IPS-11a (cell line): ENCODE measurements around the gene ZACN.

Experiments
- H3K4me3 ChIP-seq: one replicate; pipeline ENCODE4 v1.5.1; 2013; ENCODE audit warnings: low read depth, low read length, control low read depth

ZACN gene

DNA sequence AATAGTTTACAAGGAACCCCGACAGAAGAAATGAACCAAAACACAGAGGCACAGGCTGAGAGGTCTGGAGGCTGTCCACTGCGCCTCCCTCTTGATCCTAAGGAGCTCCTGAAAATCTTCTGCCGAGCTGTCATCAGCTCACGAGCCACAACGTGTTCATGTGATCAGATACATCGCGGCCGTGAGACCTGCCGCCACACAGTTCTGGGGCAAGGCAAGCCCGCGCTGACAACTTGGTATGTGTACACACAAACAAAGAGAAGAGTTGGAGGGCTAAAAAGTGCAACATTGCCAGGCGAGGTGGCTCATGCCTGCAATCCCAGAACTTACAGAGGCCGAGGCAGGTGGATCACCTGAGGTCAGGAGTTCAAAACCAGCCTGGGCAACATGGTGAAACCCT lies 17.0 kb downstream of the ZACN start:
- H3K4me3 ChIP-seq = no peak overlapping the region

DNA sequence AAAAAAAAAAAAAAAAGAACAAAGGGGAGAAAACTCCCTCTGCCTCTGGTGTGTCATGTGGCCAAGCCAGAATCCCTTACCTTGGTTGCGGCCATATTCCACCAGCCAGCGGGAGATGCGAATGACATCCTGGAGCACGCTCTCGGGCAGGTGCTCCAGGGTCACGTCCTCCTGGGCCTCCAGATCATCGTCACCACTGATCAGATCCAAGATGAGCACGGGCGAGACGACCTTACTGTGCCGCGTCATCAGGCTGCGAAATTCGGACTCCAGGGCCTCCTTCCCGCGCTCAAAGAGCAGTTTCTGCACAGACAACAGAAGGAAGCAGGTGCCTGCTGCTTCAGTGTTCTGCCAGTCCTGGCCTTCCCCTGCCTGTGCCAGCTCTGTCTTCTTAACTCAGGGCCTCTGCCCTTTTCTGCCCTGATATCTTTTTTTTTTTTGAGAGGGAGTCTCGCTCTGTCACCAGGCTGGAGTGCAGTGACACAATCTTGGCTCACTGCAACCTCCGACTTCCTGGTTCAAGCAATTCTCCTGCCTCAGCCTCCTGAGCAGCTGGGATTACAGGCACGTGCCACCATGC lies 18.8 kb downstream of the ZACN start:
- no peak overlapping the region for H3K4me3 ChIP-seq

DNA sequence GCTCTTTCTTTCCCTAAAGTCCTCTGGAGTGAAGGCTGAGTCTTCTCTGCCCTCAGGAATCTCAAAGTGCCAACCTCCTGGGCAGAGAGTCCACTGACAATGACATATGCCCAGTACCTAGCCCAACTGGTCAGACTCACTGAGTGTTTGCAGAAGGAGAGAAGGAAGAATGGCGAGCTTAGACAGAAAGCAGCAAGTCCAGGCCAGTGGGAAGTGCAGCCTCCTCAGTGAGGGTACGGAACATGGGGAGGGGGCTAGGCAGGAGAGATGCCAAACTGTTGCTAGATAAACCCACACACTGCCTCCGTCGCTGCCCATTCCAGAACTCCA lies 23.9 kb downstream of the ZACN start:
- H3K4me3 ChIP-seq = peak overlapping the region; percentile 91

DNA sequence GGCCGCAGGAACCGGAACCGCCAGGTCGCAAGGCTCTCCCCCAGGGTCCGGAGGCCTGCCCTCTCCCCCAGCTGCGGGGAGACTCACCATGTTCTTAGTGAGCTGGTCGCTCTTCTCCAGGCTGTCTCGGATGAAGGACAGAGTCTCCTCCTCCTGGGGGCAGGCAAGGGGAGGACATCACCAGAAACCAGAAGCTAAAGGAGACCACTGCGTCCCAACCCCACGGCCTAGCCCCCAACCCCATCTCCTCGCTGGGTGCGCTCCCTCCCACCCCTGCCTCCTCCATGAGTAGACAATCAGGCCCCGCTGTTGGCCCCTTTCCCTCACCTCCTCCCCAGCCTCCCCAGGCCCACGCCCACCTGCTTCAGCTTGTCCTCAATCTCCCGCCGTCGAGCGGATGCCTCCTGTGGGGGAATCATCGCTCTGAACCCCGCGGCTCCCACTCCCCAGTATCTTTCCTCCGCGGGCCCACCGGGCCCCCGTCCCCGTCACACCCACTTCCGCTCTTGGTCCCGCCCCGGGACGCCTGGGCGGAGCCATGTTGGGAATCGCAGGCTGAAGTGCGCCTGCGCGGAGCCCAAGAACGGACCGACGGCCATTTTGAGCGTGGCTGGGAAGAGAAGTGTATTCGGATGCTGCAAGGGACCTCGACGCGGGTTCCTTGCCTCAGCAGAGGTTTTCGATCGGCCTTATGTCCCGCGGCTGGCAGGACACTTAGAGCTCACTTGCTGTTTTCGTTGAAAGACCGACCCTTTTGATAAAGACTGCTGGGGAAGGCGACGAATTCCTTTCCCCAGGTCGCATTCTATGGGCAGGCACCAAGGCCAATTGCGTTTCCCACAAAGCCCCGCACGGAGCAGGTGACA lies 24.5 kb downstream of the ZACN start, which contains the start of gene EXOC7:
Gene EXOC7 (minus strand): TSS at position 514 of the 866 bp plus-strand sequence. CDS start 95 bp downstream, at position 419.
- H3K4me3 ChIP-seq = peak within 1 kb of the TSS; percentile 91

DNA sequence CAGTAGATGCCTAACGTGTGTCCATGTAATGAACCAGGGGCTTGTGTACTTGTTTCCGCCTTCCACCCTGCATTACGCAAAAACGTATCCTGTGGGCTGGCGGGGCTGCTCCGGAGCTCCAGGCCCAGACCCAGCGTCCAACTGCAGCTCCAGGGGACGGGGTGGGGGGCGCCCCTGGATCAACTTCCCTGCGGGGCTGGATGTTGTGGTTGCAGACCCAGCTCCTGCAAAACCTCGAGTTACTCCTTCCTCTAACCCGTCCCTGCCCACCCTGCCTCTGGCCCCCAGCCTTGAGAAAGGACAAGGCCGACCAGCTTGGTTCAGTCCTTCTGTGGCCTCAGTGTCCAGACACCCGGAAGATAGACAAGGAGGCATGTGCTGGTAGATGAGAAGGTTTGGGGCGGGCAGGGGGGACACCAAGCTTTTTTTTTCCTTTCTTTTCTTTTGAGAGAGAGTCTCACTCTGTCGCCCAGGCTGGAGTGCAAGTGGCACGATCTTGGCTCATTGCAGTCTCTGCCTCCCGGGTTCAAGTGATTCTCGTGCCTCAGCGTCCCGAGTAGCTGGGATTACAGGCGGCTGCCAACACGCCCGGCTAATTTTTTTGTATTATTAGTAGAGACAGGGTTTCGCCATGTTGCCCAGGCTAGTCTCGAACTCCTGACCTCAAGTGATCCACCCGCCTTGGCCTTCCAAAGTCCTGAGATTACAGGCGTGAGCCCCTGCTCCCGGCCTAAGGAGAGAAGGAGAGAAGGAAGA lies 25.3 kb downstream of the ZACN start:
- peak overlapping the region; percentile 91 for H3K4me3 ChIP-seq

DNA sequence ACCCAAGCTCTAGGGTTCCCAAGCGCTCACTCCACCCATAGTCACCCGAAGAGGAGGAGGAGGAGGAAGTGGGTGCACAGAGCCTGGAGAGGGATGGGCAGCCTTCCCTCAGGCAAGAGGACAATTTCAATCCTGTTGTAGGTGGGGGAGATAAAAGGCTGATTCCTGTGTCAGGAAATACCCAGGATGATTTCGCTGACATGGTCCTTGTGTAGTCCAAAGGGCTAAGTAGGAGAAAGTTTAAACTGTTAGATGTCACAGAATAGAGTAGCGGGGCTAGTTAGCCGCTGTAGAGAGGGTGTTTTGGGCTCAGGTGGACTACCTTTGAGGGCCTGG lies 25.9 kb downstream of the ZACN start:
- H3K4me3 ChIP-seq = no peak overlapping the region

DNA sequence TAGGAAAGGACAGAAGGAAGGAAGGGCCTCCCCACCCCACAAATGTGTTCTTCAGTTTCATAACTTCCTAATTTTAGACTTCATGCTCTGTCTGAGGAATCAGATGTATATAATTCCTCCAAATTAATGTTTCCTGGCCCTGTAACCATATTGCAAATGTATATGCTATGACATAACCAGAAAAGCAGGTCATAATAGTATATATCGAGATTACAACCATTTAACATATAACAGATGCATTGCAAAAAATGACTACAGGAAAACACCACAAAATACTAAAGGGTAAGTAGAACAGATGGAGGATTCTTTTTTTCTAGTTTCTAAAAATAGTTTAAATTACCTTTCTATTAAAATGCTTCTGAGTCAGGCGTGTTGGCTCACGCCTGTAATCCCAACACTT lies 27.7 kb downstream of the ZACN start:
- no peak overlapping the region for H3K4me3 ChIP-seq

DNA sequence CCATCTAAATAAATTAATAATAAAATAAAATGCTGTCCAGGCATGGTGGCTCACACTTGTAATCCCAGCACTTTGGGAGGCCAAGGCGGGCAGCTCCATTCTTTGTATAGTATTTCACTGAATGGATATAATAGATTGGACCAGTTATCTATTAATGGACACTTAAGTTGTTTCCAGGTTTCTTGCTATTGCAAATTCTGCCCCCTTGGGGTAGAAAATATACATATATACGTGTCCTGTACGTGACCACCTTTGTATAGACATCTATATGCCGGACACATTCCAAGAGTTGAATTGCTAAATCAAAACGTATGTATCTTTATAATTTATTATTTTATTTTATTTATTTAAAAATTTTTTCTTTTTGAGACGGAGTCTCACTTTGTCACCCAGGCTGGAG lies 28.5 kb downstream of the ZACN start:
- no peak overlapping the region for H3K4me3 ChIP-seq

DNA sequence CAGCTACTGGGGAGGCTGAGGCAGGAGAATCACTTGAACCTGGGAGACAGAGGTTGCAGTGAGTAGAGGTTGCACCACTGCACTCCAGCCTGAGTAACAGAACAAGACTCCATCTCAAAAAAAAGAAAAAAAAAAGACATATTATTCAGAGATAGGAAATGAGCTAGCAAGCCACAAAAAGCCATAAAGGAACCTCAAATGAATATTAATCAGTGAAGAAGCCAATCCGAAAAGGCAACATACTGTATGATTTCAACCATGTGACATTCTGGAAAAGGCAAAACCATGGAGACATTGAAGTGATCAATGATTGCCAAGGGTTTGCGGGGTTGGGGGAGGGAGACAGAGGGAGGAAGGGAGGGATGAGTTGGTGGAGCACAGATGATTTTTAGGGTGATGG lies 33.0 kb downstream of the ZACN start:
- no peak overlapping the region for H3K4me3 ChIP-seq

DNA sequence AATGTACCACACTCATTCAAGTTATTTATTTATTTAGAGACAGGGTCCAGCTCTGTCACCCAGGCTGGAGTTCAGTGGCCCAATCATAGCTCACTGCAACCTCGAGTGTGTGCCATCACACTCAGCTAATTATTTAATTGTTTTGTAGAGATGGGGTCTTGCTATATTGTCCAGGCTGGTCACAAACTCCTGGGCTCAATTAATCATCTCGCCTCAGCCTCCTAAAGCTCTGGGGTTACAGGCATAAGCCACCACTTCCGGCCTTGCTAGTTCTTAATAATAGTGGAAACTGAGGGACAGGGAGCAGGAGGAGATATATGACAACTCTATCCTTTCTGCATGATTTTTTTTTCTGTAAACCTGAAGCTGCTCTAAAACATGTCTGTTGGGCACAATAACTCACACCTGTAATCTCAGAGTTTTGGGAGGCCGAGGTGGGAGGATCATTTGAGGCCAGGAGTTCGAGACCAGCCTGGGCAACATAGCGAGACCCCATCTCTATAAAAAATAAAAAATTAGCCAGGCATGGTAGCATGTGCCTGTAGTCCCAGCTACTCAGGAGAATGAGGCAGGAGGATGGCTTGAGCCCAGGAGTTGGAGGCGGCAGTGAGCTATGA lies 36.3 kb downstream of the ZACN start:
- H3K4me3 ChIP-seq = no peak overlapping the region

DNA sequence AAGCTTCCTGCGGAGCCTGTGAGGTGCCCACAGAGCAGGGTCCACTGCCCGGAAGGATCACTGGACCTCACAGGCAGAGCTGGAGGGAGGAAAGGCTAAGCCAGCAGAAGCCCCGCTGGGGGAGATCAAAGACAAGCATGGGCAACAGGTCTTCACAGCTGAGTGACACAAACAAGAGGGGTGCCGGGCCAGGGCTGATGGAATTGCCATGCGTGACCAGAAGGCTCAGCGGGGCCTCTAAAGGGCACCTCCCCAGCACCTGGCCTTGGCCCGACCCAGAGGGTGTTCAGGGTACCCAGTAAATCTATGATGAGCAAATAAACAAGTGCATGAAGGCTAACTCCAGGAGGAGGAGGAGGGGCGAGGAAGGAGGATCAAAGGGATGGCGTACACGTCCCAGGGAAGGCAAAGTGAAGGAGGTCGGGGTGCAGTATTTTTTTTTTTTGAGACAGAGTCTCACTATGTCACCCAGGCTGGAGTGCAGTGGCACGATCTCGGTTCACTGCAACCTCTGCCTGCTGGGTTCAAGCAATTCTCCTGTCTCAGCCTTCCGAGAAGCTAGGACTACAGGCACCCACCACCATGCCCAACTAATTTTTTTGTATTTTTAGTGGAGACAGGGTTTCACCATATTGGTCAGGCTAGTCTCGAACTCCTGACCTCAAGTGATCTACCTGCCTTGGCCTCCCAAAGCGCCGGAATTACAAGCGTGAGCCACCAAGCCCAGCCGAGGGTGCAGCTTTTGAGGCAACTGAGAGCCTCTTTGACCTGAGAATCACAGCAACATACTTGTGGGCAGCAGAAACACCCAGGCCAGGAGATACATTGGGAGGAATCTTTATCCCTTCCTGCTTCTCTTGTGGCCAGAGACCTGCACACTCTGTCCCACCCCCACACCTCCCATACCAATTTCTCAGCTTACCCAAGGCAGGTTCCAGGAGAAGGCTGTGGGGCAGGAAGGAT lies 40.7 kb downstream of the ZACN start:
- no peak overlapping the region for H3K4me3 ChIP-seq

DNA sequence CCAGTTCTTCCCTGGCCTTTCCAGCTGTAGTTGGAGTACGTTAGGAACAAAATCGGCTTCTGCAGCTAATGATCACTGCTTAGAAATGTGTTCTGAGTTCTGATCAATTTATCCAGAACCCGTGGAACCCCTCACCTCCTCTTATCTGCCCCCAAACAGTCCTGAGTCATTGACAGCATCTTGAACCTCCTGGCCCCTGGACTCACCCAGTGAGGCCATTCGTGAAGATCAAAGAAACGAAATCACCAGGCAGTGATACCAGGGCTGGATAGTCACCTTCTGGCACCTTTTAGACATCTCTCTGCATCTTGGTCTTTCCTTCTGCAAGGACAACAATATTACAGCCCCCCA lies 41.7 kb downstream of the ZACN start:
- H3K4me3 ChIP-seq = no peak overlapping the region

DNA sequence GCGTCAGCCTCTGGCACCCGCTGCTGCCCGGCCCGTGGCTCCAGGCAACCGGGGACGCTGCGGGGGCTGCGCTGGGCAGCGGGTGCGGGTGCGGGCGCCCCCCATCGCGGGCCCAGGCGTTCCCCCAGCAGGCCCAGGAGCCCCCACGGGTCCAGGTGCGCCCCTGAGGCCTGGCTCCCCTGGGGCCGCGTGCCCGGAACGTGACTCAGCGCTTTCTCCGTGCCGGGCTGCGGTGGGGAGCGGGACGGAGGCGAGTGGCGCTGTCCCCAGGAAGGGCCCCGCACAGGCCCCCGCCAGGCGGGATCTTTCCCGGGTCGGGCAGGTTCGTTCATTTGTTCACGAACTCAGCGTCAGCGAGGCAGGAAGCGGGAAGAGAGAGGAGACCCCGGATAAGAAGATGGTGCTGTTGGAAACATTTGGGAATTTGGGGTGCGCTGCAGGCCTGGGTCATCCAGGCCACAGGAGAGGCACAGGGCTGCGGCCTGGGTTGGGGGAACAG lies 43.0 kb downstream of the ZACN start:
- H3K4me3 ChIP-seq = no peak overlapping the region

DNA sequence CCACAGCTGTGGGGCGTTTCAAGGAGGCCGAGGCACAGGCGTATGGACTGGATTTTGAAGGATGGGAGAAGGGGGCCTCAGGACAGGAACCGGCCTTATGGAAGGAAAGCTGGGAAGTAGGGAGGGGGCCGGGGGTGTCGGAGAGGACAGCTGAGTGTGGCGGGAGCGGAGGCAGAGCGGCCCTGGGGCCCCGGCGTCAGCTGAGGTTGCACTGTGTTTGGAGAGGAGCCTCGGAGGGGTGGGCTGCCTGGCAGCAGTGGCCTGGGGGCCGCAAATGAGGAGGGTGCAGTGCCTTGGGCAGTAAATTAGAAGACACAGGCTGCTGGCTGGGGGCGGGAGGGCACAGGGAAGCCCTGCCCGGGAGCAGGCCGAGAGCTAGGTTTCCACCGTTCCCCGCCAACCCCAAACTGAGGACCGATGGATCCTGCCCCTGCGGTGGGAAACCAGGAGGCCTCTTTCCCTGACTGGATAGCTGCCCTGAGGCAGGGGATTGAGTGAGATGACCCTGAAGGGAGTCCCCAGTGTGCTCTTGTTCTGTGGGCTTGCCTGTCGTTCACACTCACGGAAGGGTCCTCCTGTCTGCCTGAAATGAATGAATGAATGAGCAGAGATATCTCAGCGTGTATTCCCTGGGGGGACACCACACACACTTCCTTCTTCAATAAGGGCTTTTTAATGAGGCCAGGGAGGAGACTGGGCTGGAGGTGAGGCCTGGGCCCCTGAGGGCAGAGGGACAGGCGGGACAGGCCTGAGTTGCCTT lies 43.6 kb downstream of the ZACN start:
- H3K4me3 ChIP-seq = no peak overlapping the region

DNA sequence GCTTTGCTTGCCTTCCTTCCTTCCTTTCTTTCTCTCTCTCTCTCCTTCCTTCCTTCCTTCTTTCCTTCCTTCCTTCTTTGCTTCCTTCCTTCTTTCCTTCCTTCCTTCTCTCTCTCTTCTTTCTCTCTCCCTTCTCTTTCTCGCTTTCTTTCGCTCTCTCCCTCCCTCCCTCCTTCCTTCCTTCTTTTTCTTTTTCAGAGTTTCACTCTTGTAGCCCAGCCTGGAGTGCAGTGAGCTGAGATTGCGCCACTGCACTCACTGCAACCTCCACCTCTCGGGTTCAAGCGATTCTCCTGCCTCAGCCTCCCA lies 44.2 kb downstream of the ZACN start:
- H3K4me3 ChIP-seq = no peak overlapping the region

DNA sequence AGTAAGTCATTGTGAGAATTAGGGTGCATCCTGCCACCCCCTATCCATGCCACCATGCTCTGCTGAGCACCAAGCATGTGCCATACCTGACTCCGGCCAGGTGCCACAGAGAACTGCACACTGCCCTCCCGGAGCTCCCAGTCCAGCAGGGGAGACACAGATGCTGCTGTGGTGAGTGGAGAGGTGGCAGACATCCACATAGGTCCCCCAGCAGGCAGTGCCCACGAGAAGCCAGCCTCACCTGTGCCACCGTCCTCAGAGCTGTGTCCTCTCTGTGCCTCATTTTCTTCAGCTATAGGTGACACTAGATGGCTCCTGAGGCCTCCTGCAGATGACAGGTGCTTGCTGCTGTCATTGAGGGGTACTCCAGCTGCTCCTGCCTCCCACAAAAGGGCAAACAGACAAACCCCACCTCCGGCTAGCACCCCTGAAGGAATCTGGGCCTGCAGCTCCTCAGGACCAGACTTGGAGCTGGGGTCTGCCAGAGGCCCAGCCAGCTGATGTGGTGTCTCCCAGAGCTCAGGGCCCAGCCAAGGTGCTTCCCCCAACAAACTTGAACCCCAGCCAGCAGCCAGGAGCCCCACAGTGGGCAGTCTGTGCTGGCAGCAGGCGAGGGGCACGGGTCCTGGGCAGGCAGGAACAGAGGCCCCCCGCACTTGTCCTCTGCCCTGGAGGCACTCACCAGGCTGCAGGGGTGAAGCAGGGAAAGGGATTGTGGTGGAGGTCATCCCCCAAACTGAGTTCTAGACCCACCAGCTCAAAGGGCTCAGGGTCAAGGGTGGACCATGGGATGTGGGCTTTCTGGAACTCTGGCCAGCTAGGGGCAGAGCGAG lies 45.0 kb downstream of the ZACN start:
- H3K4me3 ChIP-seq = no peak overlapping the region

DNA sequence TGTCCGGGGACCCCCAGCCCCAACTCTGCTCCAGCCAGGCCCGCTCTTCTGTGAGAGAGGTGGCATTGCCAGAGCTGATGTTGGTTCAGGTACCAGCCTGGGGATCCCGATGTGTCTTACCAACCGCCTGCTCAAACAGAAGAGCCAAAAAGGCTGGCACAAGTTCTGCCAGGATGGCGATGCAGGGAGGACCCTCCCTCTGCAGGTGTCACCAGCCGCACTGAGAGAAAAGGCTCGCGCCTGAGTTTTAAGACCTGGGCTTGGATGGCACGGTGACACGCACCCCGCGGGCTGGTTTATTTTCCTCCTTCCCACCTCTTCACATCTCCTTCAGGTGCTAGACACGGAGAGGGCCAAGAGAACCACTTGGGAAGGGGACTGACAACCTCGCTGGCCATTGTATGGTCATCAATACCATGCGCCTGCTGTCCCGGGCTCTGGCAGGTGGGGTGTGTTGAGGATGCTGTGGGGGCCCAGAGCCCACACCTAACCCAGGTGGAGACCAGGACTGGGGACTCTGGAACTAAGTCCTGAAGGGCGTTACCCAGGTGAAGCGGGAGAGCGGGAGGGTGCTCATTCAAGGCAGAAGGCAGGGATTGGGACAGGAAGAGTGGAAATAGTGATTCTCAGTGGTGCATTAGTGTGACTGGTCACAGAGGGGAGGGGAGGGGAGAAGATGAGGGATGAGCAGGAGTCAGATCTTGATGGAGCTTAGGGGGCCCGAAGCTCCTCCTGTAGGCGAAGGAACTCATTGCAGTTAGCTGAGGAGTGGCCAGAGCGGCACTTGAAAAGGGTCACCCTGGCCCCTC lies 45.8 kb downstream of the ZACN start:
- no peak overlapping the region for H3K4me3 ChIP-seq

DNA sequence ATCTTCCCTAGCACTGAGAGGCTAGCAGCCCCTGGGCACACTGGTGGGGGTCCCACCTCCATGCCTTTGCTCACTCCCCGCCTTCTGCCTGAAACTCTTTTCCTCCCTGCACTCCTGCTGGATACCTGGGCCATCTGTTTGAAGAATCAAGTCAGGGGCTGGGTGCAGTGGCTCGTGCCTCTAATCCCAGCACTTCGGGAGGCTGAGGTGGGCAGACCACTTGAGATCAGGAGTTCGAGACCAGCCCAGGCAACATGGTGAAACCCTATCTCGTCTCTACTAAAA lies 46.4 kb downstream of the ZACN start:
- no peak overlapping the region for H3K4me3 ChIP-seq
